Measurements from ENCODE around the gene CXCL17.
A peak's percentile ranks its signal among the peaks of the same experiment; 100 is the strongest.

Gene CXCL17

GRCh38 chr19:42423462-42424344 lies 19.0 kb downstream of the CXCL17 start:
- DNase-seq = peak; percentile 91

GRCh38 chr19:42422901-42423461 lies 19.8 kb downstream of the CXCL17 start:
- peak; percentile 11 for DNase-seq

- no peak for DNase-seq
Observed at GRCh38 chr19:42422092-42422900, 20.4 kb downstream of the CXCL17 start.

DNA sequence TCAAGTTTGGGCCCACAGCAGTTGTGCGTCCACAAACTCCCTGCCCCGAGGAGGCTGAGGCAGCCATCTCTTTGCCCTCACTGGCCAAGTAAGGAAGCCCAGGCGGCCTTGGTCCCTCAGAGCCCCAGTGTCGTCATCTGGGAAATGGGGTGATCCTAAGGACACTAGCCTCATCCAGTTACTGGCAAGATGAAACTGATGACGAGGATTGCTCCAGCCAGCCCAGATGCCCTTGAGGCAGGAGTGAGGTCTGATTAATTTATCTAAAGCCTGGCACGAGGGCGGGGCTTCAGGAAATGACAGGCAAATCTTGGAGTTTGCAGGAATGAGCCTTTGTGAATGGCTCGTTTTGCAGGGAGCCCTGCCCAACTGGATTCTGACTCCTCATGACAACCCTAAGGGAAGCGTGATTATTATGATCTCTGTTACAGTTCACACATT lies 21.1 kb downstream of the CXCL17 start:
- DNase-seq = peak; percentile 16

DNA sequence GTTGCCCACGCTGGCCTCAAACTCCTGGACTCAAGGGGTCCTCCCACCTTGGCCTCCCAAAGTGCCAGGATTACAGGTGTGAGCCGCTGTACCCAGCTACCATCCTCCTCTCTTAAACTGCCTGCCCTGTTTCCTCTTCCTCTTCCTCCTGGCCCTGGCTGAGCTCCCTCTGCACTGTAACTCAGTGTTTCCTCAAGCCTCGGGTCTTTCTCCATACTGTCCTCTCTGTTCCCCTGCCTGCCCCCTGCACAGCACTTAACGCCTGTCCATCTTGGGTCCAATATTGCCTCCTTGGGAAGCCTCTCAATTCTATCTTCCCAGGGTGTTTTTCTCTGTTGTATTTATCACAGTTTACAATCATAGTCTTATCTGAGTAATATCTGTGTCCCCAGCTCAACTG lies 21.6 kb downstream of the CXCL17 start:
- DNase-seq = no peak

DNA sequence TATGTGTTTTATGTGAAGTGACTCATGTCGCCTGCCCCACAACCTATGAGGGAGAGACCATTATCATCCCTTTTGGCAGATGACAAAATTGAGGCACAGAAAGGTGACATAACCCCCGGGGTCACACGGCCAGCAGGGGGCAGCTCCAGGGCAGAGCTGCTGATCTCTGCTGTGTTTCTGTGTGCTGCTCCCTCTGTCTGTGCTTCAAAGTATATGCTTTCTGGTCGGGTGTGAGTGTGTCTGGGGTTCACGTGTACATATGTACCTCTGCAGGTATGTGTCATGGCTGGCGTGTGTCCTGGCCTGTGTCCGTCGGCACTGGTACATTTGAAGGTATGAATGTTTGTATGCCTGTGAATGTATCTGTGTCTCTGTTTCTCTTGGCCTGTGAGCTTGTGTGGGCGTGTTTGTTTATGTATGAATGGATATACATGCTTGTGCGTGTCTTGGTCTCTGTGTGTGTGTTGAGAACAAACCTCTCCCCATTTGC lies 22.6 kb downstream of the CXCL17 start:
- DNase-seq = peak; percentile 82

DNA sequence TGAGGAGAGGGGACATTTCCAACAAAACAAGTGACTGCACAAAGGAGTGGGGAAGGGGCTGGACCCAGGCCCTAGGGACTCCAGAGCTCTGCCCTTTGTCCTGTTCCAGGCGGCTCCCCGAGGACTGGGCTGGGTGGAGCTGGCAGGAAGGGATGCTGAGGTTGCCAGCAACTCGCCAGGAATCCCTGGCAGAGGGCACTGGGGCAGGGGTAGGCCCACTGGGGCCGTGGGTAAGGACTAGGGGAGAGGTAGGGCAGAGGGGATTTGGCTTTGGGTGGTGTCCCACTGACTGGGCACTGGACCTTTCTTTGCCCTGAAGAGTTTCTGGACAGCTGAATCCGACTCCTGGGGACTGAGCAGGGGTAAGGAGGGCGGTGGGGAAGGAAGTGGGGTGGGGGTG lies 23.4 kb downstream of the CXCL17 start:
- no peak for DNase-seq

GRCh38 chr19:42412661-42413076 lies 30.1 kb downstream of the CXCL17 start:
- no peak for DNase-seq

- DNase-seq = no peak
Observed at GRCh38 chr19:42412227-42412626, 30.5 kb downstream of the CXCL17 start.

DNA sequence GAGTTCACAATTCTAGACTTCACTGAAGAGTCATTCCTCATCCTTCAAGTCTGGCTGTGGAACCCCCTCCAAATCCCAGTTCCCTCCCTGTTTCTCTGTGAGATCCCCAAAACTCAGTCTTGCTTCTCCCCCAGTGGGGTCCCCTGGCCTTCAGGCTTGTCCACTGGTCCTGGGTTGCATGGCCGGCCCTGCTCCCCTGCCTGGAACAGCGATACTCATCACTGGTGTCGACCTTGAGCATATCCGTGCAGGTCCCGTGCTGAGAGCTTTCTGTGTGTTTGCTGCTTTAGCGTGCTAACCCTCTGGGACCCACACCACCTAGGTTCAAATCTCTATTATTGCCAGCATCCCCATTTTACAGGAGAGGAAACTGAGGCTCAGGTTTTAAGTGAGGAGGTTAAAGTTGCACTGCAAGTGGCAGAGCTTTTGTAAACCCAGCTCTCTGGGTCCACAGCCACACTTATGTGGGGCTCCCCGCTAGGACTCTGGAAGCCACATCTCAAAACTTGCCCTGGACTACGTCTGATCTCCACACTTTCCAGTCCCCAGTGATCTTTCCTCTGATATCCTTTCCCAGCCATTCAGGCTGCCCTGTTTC lies 31.1 kb downstream of the CXCL17 start:
- no peak for DNase-seq

DNA sequence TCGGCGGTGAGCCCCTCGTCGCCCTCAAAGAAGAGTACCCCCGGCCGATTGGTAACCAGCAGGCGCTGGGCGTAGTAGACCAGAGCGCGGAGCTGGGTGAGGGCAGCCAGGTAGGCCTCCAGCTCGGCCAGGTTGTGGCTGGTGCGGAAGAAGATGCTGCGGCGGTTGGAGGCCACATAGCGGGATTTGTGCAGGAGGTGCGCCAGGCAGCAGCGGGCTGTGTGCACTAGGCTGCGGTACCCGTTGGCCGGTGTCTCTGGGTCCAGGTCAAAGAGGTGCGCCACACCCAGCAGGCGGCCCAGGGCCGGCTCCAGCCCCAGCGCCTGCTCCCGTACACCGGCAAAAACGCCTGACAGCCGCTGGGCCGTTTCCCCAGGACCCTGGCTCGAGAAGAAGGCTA lies 32.4 kb downstream of the CXCL17 start:
- DNase-seq = no peak

DNA sequence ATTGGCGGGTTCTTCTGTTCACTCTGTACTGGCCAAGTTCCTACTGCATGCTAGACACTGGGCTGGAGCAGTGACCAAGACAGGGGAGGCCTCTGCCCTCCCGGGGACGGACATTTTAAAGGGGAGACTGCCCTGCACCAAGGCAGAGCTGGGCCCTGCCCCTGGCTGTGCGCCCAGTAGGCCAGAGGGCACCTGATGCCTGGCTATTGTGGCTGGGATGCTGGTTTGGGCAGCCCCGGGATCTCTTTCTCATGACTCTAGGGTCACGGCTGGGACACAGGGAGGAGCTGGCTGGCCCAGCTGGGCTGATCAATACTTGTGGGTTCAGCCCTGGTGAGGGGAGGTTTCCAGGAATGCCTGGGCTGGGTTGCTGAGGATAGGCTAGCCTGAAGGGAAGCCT lies 33.3 kb downstream of the CXCL17 start:
- no peak for DNase-seq

GRCh38 chr19:42407816-42408175 lies 35.0 kb downstream of the CXCL17 start:
- no peak for DNase-seq

DNA sequence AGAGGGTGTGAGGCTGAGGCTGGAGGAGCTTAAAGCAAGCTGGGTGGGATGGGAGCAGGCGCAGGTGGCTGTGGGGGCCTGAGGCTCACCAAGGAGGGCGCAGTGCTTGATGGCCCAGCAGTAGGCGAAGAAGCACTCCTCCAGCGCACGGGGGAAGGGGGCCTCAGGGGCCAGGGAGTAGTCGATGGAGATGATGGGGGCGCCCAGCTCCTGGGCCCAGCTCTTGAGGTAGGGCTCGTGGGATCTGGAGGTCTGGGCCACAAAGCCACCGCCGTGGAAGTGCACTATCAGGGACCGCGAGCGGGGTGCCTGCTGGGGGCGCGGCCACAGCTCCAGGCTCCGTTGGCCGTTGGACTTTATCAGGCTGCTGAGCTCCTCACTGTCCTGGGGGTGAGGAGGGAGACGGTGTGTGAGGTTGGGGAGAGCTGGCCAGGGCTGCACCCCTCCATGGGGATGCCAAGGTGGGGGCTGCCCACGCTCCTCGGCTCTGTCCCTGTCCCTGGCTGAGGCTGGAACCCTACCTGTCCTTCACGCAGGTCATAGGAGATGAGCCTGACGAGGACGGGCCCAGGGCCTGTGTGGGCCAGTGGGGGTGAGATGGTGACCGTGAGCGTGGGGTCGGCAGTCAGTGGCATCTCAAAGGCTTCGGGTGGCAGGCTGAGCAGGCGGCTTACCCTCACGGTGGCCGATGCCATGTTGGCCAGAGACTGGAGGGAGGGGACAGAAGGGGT lies 35.5 kb downstream of the CXCL17 start:
- no peak for DNase-seq

DNA sequence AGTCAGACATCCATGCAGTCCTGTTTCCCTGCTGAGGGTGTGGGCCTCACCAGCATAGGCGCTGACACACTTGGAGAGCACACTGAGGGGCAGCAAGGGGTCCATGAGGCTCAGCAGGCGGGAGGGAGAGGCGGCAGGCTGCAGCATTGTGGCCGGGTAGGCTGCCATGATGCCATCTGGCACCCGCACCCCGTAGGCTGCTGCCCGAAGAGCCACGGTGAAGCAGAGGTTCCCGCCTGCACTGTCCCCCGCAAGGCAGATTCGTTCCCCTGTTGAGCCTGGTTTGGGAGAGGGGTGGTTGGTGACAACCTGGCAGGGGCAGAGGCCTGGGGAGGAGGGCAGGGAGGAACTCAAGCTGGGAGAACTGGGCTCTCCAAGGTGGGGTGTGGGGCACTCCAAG lies 36.6 kb downstream of the CXCL17 start:
- DNase-seq = no peak

- DNase-seq = no peak
Observed at GRCh38 chr19:42403586-42403985, 39.2 kb downstream of the CXCL17 start.

DNA sequence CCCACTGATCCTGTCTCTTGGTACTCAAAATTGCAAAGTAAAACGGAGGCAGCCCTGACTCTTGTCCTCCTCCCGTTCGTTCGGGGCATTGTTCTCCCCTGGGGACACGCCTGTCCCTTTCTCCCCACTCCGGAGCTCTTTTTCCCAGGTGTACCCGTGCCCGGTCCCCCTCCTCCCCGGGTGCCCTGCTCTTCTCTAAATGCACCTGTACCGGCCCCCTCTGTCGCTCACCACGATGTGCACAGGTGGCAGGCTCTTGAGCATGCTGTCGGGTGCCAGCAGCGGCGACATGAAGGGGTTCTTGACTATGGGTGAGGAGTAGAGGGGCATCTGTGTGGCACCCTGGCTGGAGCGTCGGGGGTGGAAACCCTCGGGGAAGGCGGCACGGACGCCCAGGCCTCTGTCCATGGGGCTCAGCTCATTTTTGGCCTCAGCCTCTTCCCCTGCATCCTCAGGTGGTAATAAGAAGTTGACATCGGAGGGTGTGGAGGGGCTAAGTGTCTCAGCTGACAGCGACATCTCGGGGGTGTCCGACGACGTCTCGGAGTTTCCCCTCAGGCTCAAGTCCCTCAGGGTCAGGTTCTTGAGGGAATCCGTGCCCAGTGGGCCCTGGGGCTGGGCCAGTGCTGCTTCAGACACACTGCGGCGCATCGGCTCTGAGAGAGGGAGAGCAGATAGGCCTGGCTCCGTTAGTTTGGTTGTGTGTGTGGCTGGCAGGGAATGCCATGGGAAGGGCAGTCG lies 40.2 kb downstream of the CXCL17 start:
- DNase-seq = no peak

- DNase-seq = peak; percentile 80
Observed at GRCh38 chr19:42401365-42402303, 41.1 kb downstream of the CXCL17 start.

GRCh38 chr19:42400404-42400803 lies 42.3 kb downstream of the CXCL17 start:
- DNase-seq = no peak

All from hematopoietic multipotent progenitor cell treated with erythropoietin and hydrocortisone succinate and interleukin-3 and kit ligand, for 8 days (in vitro differentiated cells).